Measurements from ENCODE around the gene RIC8B.

DNA sequence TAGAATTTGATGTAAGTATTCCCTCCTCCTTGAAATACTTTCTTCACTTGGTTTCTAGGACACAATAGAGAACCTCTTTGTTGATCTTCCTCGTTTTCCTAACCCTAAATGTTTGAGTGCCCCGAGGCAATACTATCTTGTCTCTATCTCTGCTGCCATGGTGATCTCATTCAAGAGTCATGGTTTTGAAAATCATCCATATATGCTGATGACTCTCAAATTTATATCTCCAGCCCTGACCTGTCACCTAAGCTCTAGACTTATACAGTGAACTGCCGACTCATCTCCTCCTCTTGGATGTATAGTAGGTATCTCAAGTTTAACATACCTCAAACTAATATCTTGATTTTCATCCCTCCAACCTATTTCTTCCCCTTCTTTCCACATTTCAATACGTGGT lies 71.4 kb downstream of the RIC8B start:
- TF ChIP-seq, protein P1, sequence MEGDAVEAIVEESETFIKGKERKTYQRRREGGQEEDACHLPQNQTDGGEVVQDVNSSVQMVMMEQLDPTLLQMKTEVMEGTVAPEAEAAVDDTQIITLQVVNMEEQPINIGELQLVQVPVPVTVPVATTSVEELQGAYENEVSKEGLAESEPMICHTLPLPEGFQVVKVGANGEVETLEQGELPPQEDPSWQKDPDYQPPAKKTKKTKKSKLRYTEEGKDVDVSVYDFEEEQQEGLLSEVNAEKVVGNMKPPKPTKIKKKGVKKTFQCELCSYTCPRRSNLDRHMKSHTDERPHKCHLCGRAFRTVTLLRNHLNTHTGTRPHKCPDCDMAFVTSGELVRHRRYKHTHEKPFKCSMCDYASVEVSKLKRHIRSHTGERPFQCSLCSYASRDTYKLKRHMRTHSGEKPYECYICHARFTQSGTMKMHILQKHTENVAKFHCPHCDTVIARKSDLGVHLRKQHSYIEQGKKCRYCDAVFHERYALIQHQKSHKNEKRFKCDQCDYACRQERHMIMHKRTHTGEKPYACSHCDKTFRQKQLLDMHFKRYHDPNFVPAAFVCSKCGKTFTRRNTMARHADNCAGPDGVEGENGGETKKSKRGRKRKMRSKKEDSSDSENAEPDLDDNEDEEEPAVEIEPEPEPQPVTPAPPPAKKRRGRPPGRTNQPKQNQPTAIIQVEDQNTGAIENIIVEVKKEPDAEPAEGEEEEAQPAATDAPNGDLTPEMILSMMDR (IDR thresholded peaks at IDR 0.05): no peak
- no peak for TF ChIP-seq KDM1A (IDR thresholded peaks at IDR 0.05; ENCODE audit: low read depth)
- no peak for TF ChIP-seq EP300 (IDR thresholded peaks at IDR 0.05)
- no peak for TF ChIP-seq RAD21 (conservative IDR thresholded peaks at IDR 0.05 in 1 of 2, IDR thresholded peaks at IDR 0.05 in 1 of 2)
- no peak for TF ChIP-seq POLR2A (IDR thresholded peaks at IDR 0.05; ENCODE audit: low read length)
- no peak for TF ChIP-seq SREBF2 (IDR thresholded peaks at IDR 0.05)
- TF ChIP-seq HDAC2 (IDR thresholded peaks at IDR 0.05): no peak
- TF ChIP-seq, protein P2, sequence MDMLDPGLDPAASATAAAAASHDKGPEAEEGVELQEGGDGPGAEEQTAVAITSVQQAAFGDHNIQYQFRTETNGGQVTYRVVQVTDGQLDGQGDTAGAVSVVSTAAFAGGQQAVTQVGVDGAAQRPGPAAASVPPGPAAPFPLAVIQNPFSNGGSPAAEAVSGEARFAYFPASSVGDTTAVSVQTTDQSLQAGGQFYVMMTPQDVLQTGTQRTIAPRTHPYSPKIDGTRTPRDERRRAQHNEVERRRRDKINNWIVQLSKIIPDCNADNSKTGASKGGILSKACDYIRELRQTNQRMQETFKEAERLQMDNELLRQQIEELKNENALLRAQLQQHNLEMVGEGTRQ (IDR thresholded peaks at IDR 0.05): no peak
- TF ChIP-seq, protein P3, sequence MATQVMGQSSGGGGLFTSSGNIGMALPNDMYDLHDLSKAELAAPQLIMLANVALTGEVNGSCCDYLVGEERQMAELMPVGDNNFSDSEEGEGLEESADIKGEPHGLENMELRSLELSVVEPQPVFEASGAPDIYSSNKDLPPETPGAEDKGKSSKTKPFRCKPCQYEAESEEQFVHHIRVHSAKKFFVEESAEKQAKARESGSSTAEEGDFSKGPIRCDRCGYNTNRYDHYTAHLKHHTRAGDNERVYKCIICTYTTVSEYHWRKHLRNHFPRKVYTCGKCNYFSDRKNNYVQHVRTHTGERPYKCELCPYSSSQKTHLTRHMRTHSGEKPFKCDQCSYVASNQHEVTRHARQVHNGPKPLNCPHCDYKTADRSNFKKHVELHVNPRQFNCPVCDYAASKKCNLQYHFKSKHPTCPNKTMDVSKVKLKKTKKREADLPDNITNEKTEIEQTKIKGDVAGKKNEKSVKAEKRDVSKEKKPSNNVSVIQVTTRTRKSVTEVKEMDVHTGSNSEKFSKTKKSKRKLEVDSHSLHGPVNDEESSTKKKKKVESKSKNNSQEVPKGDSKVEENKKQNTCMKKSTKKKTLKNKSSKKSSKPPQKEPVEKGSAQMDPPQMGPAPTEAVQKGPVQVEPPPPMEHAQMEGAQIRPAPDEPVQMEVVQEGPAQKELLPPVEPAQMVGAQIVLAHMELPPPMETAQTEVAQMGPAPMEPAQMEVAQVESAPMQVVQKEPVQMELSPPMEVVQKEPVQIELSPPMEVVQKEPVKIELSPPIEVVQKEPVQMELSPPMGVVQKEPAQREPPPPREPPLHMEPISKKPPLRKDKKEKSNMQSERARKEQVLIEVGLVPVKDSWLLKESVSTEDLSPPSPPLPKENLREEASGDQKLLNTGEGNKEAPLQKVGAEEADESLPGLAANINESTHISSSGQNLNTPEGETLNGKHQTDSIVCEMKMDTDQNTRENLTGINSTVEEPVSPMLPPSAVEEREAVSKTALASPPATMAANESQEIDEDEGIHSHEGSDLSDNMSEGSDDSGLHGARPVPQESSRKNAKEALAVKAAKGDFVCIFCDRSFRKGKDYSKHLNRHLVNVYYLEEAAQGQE (IDR thresholded peaks at IDR 0.05): no peak
- TF ChIP-seq HOXA7 (CRISPR knock-in tag; IDR thresholded peaks at IDR 0.05): no peak
- no peak for TF ChIP-seq JUNB (IDR thresholded peaks at IDR 0.05)
